OCI-LY3 (cell line): ENCODE data around the gene CREBL2.

Source experiments
- EZH2phosphoT487 ChIP-seq: fragments of 200-600 bp; shearing (Covaris generic); IDR thresholded peaks from 2 replicates; pipeline ENCODE4 v1.6.1; 2018; ENCODE audit warnings: antibody characterized with exemption, mixed run types, low read depth
- TF ChIP-seq, protein P1 (sequence below): fragments of 200-600, 300-600 bp; sonication (generic); IDR thresholded peaks from 2 replicates; pipeline ENCODE4 v1.5.1; 2014; ENCODE audit warnings: antibody characterized with exemption, low read length, low read depth

- TF ChIP-seq, protein P1, sequence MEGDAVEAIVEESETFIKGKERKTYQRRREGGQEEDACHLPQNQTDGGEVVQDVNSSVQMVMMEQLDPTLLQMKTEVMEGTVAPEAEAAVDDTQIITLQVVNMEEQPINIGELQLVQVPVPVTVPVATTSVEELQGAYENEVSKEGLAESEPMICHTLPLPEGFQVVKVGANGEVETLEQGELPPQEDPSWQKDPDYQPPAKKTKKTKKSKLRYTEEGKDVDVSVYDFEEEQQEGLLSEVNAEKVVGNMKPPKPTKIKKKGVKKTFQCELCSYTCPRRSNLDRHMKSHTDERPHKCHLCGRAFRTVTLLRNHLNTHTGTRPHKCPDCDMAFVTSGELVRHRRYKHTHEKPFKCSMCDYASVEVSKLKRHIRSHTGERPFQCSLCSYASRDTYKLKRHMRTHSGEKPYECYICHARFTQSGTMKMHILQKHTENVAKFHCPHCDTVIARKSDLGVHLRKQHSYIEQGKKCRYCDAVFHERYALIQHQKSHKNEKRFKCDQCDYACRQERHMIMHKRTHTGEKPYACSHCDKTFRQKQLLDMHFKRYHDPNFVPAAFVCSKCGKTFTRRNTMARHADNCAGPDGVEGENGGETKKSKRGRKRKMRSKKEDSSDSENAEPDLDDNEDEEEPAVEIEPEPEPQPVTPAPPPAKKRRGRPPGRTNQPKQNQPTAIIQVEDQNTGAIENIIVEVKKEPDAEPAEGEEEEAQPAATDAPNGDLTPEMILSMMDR = no peak
- no peak for TF ChIP-seq EZH2phosphoT487
Observed at GRCh38 chr12:12641650-12642049, 30.0 kb downstream of the CREBL2 start.
